NT2/D1 (cell line): ENCODE measurements around the gene TFCP2L1.

Experiments
- YY1 ChIP-seq: IDR thresholded peaks from 2 replicates; pipeline ENCODE4 v1.6.1; 2011; ENCODE audit not compliant: insufficient read length, insufficient read depth
- ZNF274 ChIP-seq: IDR thresholded peaks from 2 replicates; pipeline ENCODE4 v1.6.1; 2011; ENCODE audit warnings: mild to moderate bottlenecking, low read depth, low read length

DNA sequence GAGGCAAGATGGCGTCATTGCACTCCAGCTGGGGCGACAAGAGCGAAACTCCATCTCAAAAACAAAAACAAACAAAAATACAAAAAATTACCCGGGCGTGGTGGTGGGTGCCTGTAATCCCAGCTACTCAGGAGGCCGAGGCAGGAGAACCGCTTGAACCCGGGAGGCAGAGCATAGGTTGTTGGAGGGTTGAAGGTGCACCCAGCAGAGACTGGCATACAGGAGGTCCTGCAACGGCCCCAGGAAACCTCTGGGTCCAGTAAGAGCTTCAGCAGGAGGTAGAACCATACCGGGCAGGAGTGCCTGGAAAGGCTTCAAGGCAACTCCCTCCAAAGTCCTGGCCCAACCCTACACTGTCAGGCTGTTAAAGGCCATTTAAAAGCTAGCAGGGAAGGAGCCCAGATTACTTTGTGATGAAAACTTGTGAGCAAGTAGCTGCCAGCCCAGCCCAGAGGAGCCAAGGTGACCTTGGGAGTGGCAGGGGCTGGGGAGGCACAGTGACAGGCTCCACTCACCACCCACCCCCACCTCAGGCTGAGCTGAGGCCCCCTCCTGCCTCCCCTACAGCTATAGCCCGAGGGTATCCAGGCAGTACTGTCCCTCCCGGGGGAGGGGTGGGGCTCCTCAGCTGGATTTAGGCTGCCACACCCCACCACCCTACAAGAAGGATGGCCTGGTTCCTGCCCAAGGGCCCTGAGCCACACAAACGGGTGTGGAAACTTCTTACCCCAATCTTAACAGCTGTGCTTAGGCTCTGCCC, 28.1 kb downstream of the TFCP2L1 start:
- no peak for TF ChIP-seq ZNF274
- TF ChIP-seq YY1, result no peak
